ENCODE measurements around the gene AFP. TPM values are rescaled to one million over a fixed set of nuclear protein-coding genes. Genes with fewer than 3 reads are reported as not detected.

The AFP gene
- total RNA-seq, 1 experiment from 2014 or later = 0.40 TPM

- no peaks in the 10 kb centered on the region for H3K4me1 ChIP-seq (ENCODE audit: insufficient read depth, low read length)
- H2AFZ ChIP-seq (ENCODE audit: low read length) = no peak overlapping the region
- no peaks in the 10 kb centered on the region for H3K79me2 ChIP-seq (ENCODE audit: low read length)
- no peak overlapping the region for H3K27ac ChIP-seq (ENCODE audit: low read length)
- H3F3A ChIP-seq (ENCODE audit: low read length, unreplicated experiment) = no peaks in the 10 kb centered on the region
- intact Hi-C loops (cut with micrococcal nuclease) = no loop called here
- no peak overlapping the region for H3K9ac ChIP-seq (ENCODE audit: low read length)
- POLR2A ChIA-PET (ENCODE audit: unreplicated experiment) = no interaction called here
- H3K4me2 ChIP-seq (ENCODE audit: low read length) = no peak overlapping the region
- peaks cover 39% of the 10 kb centered on the region for H3K27me3 ChIP-seq (ENCODE audit: low read length)
- no peak for TF ChIP-seq EZH2 (IDR thresholded peaks at IDR 0.05; ENCODE audit: low read length, unreplicated experiment)
- TF ChIP-seq CTCF (conservative IDR thresholded peaks at IDR 0.05; ENCODE audit: low read depth, low read length) = no peak
- no peak for TF ChIP-seq EZH2phosphoT487 (IDR thresholded peaks at IDR 0.05; ENCODE audit: borderline replicate concordance, low read length)
- no peaks in the 10 kb centered on the region for H3K36me3 ChIP-seq (ENCODE audit: low read depth, low read length)
- no peak overlapping the region for H3K4me3 ChIP-seq (ENCODE audit: low read length)
- H4K20me1 ChIP-seq (ENCODE audit: low read length) = no peaks in the 10 kb centered on the region
- ATAC-seq (no peak), DNase-seq (no peak)
- BruUV-seq (replicated peaks) = no TSS peak
- CTCF ChIA-PET = no interaction called here
- no peaks in the 10 kb centered on the region for H3K9me3 ChIP-seq (ENCODE audit: low read length)
- H3K9me2 ChIP-seq (replicated peaks; ENCODE audit: low read length) = no peaks in the 10 kb centered on the region
These were observed 12.8 kb upstream of the AFP start for GRCh38 chr4:73423184-73423583.

- intact Hi-C loops (cut with micrococcal nuclease) = no loop called here
- TF ChIP-seq EZH2 (IDR thresholded peaks at IDR 0.05; ENCODE audit: low read length, unreplicated experiment) (no peak), CTCF (conservative IDR thresholded peaks at IDR 0.05; ENCODE audit: low read depth, low read length) (no peak), EZH2phosphoT487 (IDR thresholded peaks at IDR 0.05; ENCODE audit: borderline replicate concordance, low read length) (no peak)
- ChIA-PET CTCF (no interaction called here), POLR2A (ENCODE audit: unreplicated experiment) (no interaction called here)
- H3K79me2 ChIP-seq (ENCODE audit: low read length) = no peaks in the 10 kb centered on the region
- no peak overlapping the region for H3K27ac ChIP-seq (ENCODE audit: low read length)
- no peak overlapping the region for H3K4me3 ChIP-seq (ENCODE audit: low read length)
- no peak for ATAC-seq
- H3K9me3 ChIP-seq (ENCODE audit: low read length) = no peaks in the 10 kb centered on the region
- no peak overlapping the region for H3K9ac ChIP-seq (ENCODE audit: low read length)
- H3K4me2 ChIP-seq (ENCODE audit: low read length) = no peak overlapping the region
- H3K36me3 ChIP-seq (ENCODE audit: low read depth, low read length) = no peaks in the 10 kb centered on the region
- H4K20me1 ChIP-seq (ENCODE audit: low read length) = no peaks in the 10 kb centered on the region
- H3F3A ChIP-seq (ENCODE audit: low read length, unreplicated experiment) = no peaks in the 10 kb centered on the region
- no peak overlapping the region for H2AFZ ChIP-seq (ENCODE audit: low read length)
- H3K9me2 ChIP-seq (replicated peaks; ENCODE audit: low read length) = no peaks in the 10 kb centered on the region
- BruUV-seq (replicated peaks) = no TSS peak
- H3K4me1 ChIP-seq (ENCODE audit: insufficient read depth, low read length) = no peaks in the 10 kb centered on the region
- no peak for DNase-seq
- peaks cover 35% of the 10 kb centered on the region for H3K27me3 ChIP-seq (ENCODE audit: low read length)
These were observed 9.4 kb upstream of the AFP start for GRCh38 chr4:73426666-73427065.

DNA sequence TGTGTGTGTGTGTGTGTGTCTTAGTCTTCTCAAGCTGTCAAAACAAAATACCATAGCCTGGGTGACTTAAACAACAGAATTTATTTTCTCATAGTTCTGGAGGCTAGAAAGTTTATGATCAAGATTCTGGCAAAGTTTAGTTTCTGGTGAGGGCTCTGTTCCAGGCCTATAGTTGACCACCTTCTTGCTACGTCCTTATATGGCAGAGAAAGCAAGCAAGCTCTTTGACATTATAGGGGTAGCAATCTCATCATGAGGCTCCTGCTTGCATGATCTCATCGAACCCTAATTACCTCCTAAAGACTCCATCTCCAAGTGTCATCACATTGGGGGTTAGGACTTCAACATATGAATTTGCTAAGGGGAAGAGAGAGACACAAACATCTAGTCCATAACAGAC lies 6.9 kb upstream of the AFP start:
- intact Hi-C loops (cut with micrococcal nuclease) = no loop called here
- DNase-seq (no peak), ATAC-seq (no peak)
- Histone ChIP-seq H3K4me3 (ENCODE audit: low read length) (no peak overlapping the region), H3K4me2 (ENCODE audit: low read length) (no peak overlapping the region), H3K27me3 (ENCODE audit: low read length) (peaks cover 51% of the 10 kb centered on the region), H2AFZ (ENCODE audit: low read length) (no peak overlapping the region), H3F3A (ENCODE audit: low read length, unreplicated experiment) (no peaks in the 10 kb centered on the region), H3K36me3 (ENCODE audit: low read depth, low read length) (no peaks in the 10 kb centered on the region), H3K9ac (ENCODE audit: low read length) (no peak overlapping the region), H3K4me1 (ENCODE audit: insufficient read depth, low read length) (no peaks in the 10 kb centered on the region), H3K79me2 (ENCODE audit: low read length) (no peaks in the 10 kb centered on the region), H3K9me3 (ENCODE audit: low read length) (no peaks in the 10 kb centered on the region), H3K9me2 (replicated peaks; ENCODE audit: low read length) (no peaks in the 10 kb centered on the region), H4K20me1 (ENCODE audit: low read length) (no peaks in the 10 kb centered on the region), H3K27ac (ENCODE audit: low read length) (no peak overlapping the region)
- TF ChIP-seq CTCF (conservative IDR thresholded peaks at IDR 0.05; ENCODE audit: low read depth, low read length) (no peak), EZH2 (IDR thresholded peaks at IDR 0.05; ENCODE audit: low read length, unreplicated experiment) (no peak), EZH2phosphoT487 (IDR thresholded peaks at IDR 0.05; ENCODE audit: borderline replicate concordance, low read length) (no peak)
- BruUV-seq (replicated peaks) = no TSS peak
- ChIA-PET CTCF (no interaction called here), POLR2A (ENCODE audit: unreplicated experiment) (no interaction called here)

Data from PC-3 (cell line).